Upper lobe of left lung (tissue), 4 donors: Measurements from ENCODE around the gene TMEM140.

ENCODE experiments used
- EP300 ChIP-seq, 4 donors: sonication (generic); formaldehyde crosslinking; IDR thresholded peaks; one replicate each; pipeline ENCODE4 v1.5.1; 2017; ENCODE audit warnings: antibody characterized with exemption in 4 of 4, control low read depth in 2 of 4
- POLR2AphosphoS5 ChIP-seq, 2 donors: sonication (generic); formaldehyde crosslinking; IDR thresholded peaks; one replicate each; pipeline ENCODE4 v1.5.1; 2017; ENCODE audit warnings: antibody characterized with exemption in 2 of 2
- TF ChIP-seq, protein P1 (sequence below), 6 experiments: fragments of 450-650 bp in 4 of 6; fragments of 200-600 bp in 2 of 6; sonication (generic) in 2 of 6; IDR thresholded peaks; one replicate each; pipeline ENCODE4 v1.5.1; 2016 to 2019; ENCODE audit warnings: antibody characterized with exemption in 6 of 6

DNA sequence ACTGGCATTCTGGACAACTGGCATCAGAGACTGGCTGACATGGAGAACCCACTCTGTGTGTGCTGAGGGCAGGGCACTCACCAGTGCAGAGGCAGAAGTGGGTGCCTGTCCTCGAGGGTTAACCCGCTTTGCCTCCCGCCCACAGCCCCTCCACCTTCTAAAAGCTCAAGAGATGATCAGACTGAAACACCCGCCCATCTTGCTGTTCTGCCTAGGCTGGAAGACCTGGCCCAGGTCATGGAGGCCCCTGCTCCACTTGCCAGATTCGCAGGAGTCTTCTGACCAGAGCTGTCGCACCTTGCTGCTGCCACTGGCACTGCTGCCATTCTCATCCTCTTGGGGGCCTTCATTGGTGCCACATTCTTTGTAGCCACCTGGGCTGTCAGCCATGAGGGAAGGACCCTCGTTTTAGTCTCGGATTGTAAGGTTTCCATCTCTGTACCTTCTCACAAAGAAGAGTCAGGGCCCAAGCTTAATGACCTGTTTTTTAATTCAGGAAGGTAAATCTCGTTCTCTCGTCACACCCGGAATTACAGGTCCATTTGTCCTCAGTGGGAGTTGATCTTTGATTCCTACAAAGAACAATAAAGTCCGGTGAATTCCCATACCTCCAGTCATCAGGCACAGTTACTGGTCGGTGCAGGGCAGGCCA lies 20.7 kb downstream of the TMEM140 start:
- TF ChIP-seq, protein P1, sequence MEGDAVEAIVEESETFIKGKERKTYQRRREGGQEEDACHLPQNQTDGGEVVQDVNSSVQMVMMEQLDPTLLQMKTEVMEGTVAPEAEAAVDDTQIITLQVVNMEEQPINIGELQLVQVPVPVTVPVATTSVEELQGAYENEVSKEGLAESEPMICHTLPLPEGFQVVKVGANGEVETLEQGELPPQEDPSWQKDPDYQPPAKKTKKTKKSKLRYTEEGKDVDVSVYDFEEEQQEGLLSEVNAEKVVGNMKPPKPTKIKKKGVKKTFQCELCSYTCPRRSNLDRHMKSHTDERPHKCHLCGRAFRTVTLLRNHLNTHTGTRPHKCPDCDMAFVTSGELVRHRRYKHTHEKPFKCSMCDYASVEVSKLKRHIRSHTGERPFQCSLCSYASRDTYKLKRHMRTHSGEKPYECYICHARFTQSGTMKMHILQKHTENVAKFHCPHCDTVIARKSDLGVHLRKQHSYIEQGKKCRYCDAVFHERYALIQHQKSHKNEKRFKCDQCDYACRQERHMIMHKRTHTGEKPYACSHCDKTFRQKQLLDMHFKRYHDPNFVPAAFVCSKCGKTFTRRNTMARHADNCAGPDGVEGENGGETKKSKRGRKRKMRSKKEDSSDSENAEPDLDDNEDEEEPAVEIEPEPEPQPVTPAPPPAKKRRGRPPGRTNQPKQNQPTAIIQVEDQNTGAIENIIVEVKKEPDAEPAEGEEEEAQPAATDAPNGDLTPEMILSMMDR (IDR thresholded peaks at IDR 0.05) = no peak
- no peak for TF ChIP-seq POLR2AphosphoS5 (IDR thresholded peaks at IDR 0.05)
- TF ChIP-seq EP300 (IDR thresholded peaks at IDR 0.05) = no peak
